ENCODE results near the gene LTB4R2. TPM values are rescaled to one million over a fixed set of nuclear protein-coding genes. Genes with fewer than 3 reads are reported as not detected.

Gene LTB4R2
- total and polyA plus RNA-seq, 2 experiments from 2014 or later, result 0.45 to 3.5 TPM

DNA sequence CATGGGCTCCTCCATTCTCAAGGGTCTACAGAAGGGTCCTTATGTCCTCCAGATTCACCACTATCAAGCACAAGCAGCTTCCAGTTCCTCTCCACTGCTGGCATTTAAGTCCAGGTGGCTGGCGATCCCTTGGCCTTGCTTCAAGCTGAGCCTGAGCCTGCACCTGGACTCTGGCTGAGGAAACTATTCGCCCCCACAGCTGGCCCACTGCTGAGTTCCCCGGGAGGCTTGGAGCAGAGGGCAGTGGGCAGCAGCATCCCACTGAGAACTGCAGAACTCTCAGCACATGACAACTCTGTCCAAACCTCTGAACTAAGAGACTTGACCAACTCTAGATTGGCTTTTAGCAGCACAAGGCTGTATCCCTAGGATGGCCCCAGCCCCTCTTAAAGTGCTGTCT lies 27.2 kb upstream of the LTB4R2 start:
- Histone ChIP-seq H2AFZ (no peak overlapping the region), H3K4me1 (ENCODE audit: insufficient read depth) (peaks cover 16% of the 10 kb centered on the region; the same call in 1 of the 2 replicates), H3K9me3 (ENCODE audit: low read depth) (no peaks in the 10 kb centered on the region), H3K36me3 (ENCODE audit: low read depth) (no peaks in the 10 kb centered on the region), H3K4me2 (ENCODE audit: unreplicated experiment) (no peak overlapping the region), H3F3A (ENCODE audit: insufficient read depth) (no peaks in the 10 kb centered on the region), H3K9ac (no peak overlapping the region), H3K27me3 (replicated peaks; ENCODE audit: insufficient read depth) (no peaks in the 10 kb centered on the region), H3K9me2 (ENCODE audit: insufficient read depth) (no peaks in the 10 kb centered on the region), H3K4me3 (no peak overlapping the region), H3K79me2 (ENCODE audit: insufficient read depth) (no peaks in the 10 kb centered on the region), H4K20me1 (ENCODE audit: insufficient read depth) (no peaks in the 10 kb centered on the region), H3K27ac (no peak overlapping the region)
- WGBS, 2 experiments (ENCODE audit: low coverage in 1 of 2, low lambda C conversion rate in 2 of 2, missing lambda C conversion rate in 2 of 2), result 67 to 75% methylated on average over 3 of the region's 3 CpGs
- DNase-seq, result no peak
- in situ Hi-C loops (cut with MboI), result no loop called here
- TF ChIP-seq EZH2 (IDR thresholded peaks at IDR 0.05; ENCODE audit: insufficient read depth, poor library complexity, severe bottlenecking), result no peak
- no peak for TF ChIP-seq EZH2phosphoT487 (IDR thresholded peaks at IDR 0.05; ENCODE audit: insufficient read depth, low read depth)

DNA sequence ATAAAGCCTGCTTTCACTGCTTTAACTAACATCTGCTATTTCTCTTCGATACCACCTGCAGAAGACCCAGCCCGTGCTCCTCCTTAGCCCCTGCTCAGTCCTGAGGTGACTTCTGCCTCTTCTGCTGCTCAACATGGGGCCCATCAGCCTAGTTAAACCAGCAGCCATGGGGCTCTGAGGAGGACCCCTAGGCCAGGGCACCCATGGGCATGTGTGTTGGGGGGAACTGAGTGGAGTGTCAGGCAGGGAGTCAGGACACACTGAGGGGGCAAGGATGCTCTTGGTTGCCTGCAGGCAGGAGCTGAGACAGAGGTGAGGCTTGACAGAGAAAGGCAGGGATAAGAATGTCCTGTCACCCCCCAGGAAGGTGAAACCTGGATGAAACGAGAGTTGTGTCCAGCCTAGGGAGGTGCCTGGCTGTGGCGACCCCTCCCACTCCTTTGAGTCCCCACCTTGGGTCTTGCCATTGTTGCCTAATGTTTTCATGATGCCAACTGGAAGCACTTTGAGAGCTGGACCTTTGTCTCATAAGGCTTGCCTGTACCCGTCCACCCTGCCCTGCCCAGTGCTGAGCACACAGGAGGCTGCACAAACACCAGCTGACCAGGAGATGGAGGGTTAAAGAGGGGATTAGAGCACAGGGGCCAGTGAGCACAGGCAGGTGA lies 26.0 kb upstream of the LTB4R2 start:
- H3K36me3 ChIP-seq (ENCODE audit: low read depth), result no peaks in the 10 kb centered on the region
- no peak overlapping the region for H2AFZ ChIP-seq
- H3K4me2 ChIP-seq (ENCODE audit: unreplicated experiment), result no peak overlapping the region
- no peak for DNase-seq
- no peak overlapping the region for H3K4me3 ChIP-seq
- H3K4me1 ChIP-seq (ENCODE audit: insufficient read depth), result peaks cover 13% of the 10 kb centered on the region; the same call in 1 of the 2 replicates
- H3K9me3 ChIP-seq (ENCODE audit: low read depth), result no peaks in the 10 kb centered on the region
- H4K20me1 ChIP-seq (ENCODE audit: insufficient read depth), result no peaks in the 10 kb centered on the region
- 74 to 76% methylated on average over 5 of the region's 5 CpGs for WGBS, 2 experiments (ENCODE audit: low coverage in 1 of 2, low lambda C conversion rate in 2 of 2, missing lambda C conversion rate in 2 of 2)
- in situ Hi-C loops (cut with MboI), result no loop called here
- H3K79me2 ChIP-seq (ENCODE audit: insufficient read depth), result no peaks in the 10 kb centered on the region
- H3K27ac ChIP-seq, result no peak overlapping the region
- H3F3A ChIP-seq (ENCODE audit: insufficient read depth), result no peaks in the 10 kb centered on the region
- H3K9me2 ChIP-seq (ENCODE audit: insufficient read depth), result no peaks in the 10 kb centered on the region
- TF ChIP-seq EZH2 (IDR thresholded peaks at IDR 0.05; ENCODE audit: insufficient read depth, poor library complexity, severe bottlenecking) (no peak), EZH2phosphoT487 (IDR thresholded peaks at IDR 0.05; ENCODE audit: insufficient read depth, low read depth) (no peak)
- no peaks in the 10 kb centered on the region for H3K27me3 ChIP-seq (replicated peaks; ENCODE audit: insufficient read depth)
- H3K9ac ChIP-seq, result no peak overlapping the region

DNA sequence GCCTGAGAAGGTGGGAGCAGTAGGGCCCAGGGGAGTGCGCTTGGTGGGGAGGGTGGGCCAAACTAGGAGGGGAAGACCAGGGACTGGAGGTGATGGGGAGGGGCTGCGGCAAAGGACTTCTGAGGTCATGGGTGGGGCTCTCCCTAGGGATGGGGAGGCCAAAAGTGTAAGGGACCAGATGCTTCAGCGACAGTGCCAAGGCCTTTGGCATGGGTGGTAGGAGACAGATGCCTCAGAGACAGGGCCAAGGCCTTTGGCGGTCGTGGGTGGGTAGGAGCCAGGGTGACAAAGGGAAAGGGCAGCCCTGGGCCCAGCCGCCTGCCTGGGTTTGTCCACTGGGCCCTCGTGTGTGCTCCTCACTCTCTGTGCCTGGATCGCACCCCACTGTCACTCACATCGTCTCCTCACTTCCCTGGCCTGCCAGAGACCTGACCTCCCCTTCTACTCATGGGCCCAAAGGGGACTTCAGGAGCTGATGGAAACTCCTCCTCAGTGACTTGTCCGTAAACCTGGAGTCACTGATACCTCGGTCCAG lies 25.4 kb upstream of the LTB4R2 start:
- no peak for DNase-seq
- H2AFZ ChIP-seq, result no peak overlapping the region
- peaks cover 7% of the 10 kb centered on the region; the same call in 1 of the 2 replicates for H3K4me1 ChIP-seq (ENCODE audit: insufficient read depth)
- no peaks in the 10 kb centered on the region for H3K9me2 ChIP-seq (ENCODE audit: insufficient read depth)
- no peaks in the 10 kb centered on the region for H3K79me2 ChIP-seq (ENCODE audit: insufficient read depth)
- no peak overlapping the region for H3K9ac ChIP-seq
- H3K4me3 ChIP-seq, result no peak overlapping the region
- no peak overlapping the region for H3K4me2 ChIP-seq (ENCODE audit: unreplicated experiment)
- no peaks in the 10 kb centered on the region for H3K36me3 ChIP-seq (ENCODE audit: low read depth)
- H3K9me3 ChIP-seq (ENCODE audit: low read depth), result no peaks in the 10 kb centered on the region
- in situ Hi-C loops (cut with MboI), result no loop called here
- TF ChIP-seq EZH2phosphoT487 (IDR thresholded peaks at IDR 0.05; ENCODE audit: insufficient read depth, low read depth) (no peak), EZH2 (IDR thresholded peaks at IDR 0.05; ENCODE audit: insufficient read depth, poor library complexity, severe bottlenecking) (no peak)
- H3F3A ChIP-seq (ENCODE audit: insufficient read depth), result no peaks in the 10 kb centered on the region
- no peak overlapping the region for H3K27ac ChIP-seq
- no peaks in the 10 kb centered on the region for H4K20me1 ChIP-seq (ENCODE audit: insufficient read depth)
- no peaks in the 10 kb centered on the region for H3K27me3 ChIP-seq (replicated peaks; ENCODE audit: insufficient read depth)
- 40 to 41% methylated on average over 9 to 11 of the region's 11 CpGs for WGBS, 2 experiments (ENCODE audit: low coverage in 1 of 2, low lambda C conversion rate in 2 of 2, missing lambda C conversion rate in 2 of 2)

DNA sequence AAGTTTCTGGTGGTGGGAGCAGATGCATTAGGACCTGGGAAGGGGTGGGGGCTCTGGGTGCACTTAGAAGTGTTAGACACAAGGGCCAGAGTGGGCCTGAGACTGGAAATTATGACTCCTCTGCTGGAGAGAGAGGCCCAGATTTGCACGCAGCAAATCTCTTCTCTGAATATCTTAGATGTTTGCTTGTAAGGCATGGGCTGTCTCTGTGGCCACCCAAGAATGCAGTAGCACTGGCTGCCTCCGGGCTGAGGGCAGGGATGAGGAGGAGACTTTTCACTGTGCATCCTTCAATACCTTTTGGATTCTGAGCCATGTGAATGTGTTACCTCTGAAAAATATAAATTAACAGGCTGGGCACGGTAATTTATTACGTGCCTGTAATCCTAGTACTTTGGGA lies 24.6 kb upstream of the LTB4R2 start:
- Histone ChIP-seq H4K20me1 (ENCODE audit: insufficient read depth) (no peaks in the 10 kb centered on the region), H2AFZ (no peak overlapping the region), H3K79me2 (ENCODE audit: insufficient read depth) (no peaks in the 10 kb centered on the region), H3K36me3 (ENCODE audit: low read depth) (no peaks in the 10 kb centered on the region), H3K4me2 (ENCODE audit: unreplicated experiment) (no peak overlapping the region), H3K27ac (no peak overlapping the region), H3K4me3 (no peak overlapping the region), H3K4me1 (ENCODE audit: insufficient read depth) (peaks cover 7% of the 10 kb centered on the region; the same call in 1 of the 2 replicates), H3F3A (ENCODE audit: insufficient read depth) (no peaks in the 10 kb centered on the region), H3K9ac (no peak overlapping the region), H3K27me3 (replicated peaks; ENCODE audit: insufficient read depth) (no peaks in the 10 kb centered on the region), H3K9me3 (ENCODE audit: low read depth) (no peaks in the 10 kb centered on the region), H3K9me2 (ENCODE audit: insufficient read depth) (no peaks in the 10 kb centered on the region)
- WGBS, 2 experiments (ENCODE audit: low coverage in 1 of 2, low lambda C conversion rate in 2 of 2, missing lambda C conversion rate in 2 of 2), result 33 to 42% methylated on average over 4 of the region's 4 CpGs
- in situ Hi-C loops (cut with MboI), result no loop called here
- peak; percentile 45 for DNase-seq
- TF ChIP-seq EZH2phosphoT487 (IDR thresholded peaks at IDR 0.05; ENCODE audit: insufficient read depth, low read depth) (no peak), EZH2 (IDR thresholded peaks at IDR 0.05; ENCODE audit: insufficient read depth, poor library complexity, severe bottlenecking) (no peak)
